Activated CD8-positive, alpha-beta T cell treated with anti-CD3 and anti-CD28 coated beads for 36 hours (primary cell): Measurements from ENCODE around the gene ZDHHC24. TPM values are rescaled to one million over a fixed set of nuclear protein-coding genes. Genes with fewer than 3 reads are reported as not detected.

Experiments used
- ATAC-seq: fragments of 200-7000 bp; cut with Tn5 transposase; one replicate; pipeline ENCODE4 v1.10.0; 2021; ENCODE audit warnings: mild to moderate bottlenecking, moderate library complexity
- CTCF ChIA-PET: fragments of 350-600 bp; sonication (Branson Sonifier 250); formaldehyde crosslinking; loops from one replicate; lab custom pipeline; 2021; ENCODE audit warnings: antibody characterized with exemption; lab: Charles Lee
- POLR2A ChIA-PET: fragments of 350-600 bp; sonication (Branson Sonifier 250); formaldehyde crosslinking; loops from one replicate; lab custom pipeline; 2021; ENCODE audit warnings: antibody characterized with exemption; lab: Charles Lee
- DNase-seq: peaks from one replicate; pipeline ENCODE4 v3.0.0-alpha.2; 2020
- H3K27ac Mint-ChIP-seq: one replicate; pipeline ENCODE4 v1.8.0; 2021; ENCODE audit warnings: mild to moderate bottlenecking, mixed read lengths
- H3K27me3 Mint-ChIP-seq: one replicate; pipeline ENCODE4 v1.8.0; 2021; ENCODE audit warnings: mixed read lengths
- H3K36me3 Mint-ChIP-seq: one replicate; pipeline ENCODE4 v1.8.0; 2021; ENCODE audit warnings: low read depth, mixed read lengths
- H3K4me1 Mint-ChIP-seq: one replicate; pipeline ENCODE4 v1.8.0; 2021; ENCODE audit warnings: low read depth, mixed read lengths
- H3K4me3 Mint-ChIP-seq: one replicate; pipeline ENCODE4 v1.8.0; 2021; ENCODE audit warnings: mild to moderate bottlenecking, moderate library complexity, mixed read lengths
- H3K9me3 Mint-ChIP-seq: one replicate; pipeline ENCODE4 v1.8.0; 2021; ENCODE audit warnings: mixed read lengths
- intact Hi-C: fragments of 100-400 bp; cut with micrococcal nuclease; formaldehyde crosslinking; loops from one replicate; pipeline ENCODE4 v1.10.0; 2022
- total RNA-seq, 2 experiments: library from RNA; stranded (reverse); gene quantifications; one replicate each; pipeline ENCODE4 v1.2.3, GENCODE V29; 2021
- TF ChIP-seq, protein P1 (sequence below): fragments of 200-600 bp; IDR thresholded peaks from one replicate; pipeline ENCODE4 v1.8.0; 2022; ENCODE audit warnings: antibody characterized with exemption, mild to moderate bottlenecking

The ZDHHC24 gene
- total RNA-seq, 2 experiments from 2014 or later, result 13.2 to 14.0 TPM

DNA sequence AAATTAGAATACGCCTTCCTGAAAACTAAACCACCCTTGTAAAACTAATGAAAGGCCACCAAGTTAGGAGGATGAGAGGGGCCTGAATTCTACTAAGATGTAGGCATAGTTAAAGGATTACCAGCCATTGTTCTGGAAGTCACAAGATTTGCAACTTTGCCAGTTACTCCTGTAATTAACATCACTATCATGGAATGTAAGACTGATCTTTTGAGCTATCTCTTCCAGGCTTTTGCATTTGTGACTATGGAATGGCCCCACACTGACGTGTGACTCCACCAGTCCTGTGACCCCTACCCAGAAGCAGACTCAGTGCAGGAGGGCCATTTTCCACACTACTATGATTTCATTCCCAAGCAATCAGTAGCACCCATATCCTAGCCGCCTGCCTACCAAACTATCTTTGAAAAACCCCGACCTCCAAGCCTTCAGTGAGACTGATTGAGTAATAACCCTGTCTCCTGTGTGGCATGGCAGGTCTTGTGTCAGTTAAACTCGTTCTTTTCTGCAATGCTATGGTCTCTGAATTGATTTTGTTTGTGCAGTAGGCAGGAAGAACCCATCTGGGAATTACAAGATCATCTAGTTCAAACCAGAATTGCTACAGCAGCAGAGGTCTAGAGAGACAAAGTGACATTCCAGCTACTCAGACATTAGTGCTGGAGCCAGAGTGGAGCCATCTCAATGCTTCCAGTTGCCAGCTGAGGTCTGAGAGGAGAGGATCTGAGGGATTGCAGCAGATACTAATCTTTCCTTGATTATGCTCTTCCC lies 24.4 kb upstream of the ZDHHC24 start:
- H3K36me3 Mint-ChIP-seq, result no peaks in the 10 kb centered on the region
- TF ChIP-seq, protein P1, sequence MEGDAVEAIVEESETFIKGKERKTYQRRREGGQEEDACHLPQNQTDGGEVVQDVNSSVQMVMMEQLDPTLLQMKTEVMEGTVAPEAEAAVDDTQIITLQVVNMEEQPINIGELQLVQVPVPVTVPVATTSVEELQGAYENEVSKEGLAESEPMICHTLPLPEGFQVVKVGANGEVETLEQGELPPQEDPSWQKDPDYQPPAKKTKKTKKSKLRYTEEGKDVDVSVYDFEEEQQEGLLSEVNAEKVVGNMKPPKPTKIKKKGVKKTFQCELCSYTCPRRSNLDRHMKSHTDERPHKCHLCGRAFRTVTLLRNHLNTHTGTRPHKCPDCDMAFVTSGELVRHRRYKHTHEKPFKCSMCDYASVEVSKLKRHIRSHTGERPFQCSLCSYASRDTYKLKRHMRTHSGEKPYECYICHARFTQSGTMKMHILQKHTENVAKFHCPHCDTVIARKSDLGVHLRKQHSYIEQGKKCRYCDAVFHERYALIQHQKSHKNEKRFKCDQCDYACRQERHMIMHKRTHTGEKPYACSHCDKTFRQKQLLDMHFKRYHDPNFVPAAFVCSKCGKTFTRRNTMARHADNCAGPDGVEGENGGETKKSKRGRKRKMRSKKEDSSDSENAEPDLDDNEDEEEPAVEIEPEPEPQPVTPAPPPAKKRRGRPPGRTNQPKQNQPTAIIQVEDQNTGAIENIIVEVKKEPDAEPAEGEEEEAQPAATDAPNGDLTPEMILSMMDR, result no peak
- peaks cover 2% of the 10 kb centered on the region for H3K4me1 Mint-ChIP-seq
- ChIA-PET CTCF (interaction anchor here (2.0 to 4.8 kb wide), 4 partner anchors 9 to 181 kb away, joined by 4 to 22 read pairs (median 14); partner anchors contain the start of genes CCDC87, CCS and RBM4B), POLR2A (interaction anchor here (0.8 to 1.2 kb wide), 2 partner anchors 22 to 100 kb away, joined by 3 to 5 read pairs; partner anchors contain the start of gene CCDC87)
- no peak for ATAC-seq
- no peaks in the 10 kb centered on the region for H3K9me3 Mint-ChIP-seq
- H3K27me3 Mint-ChIP-seq, result no peaks in the 10 kb centered on the region
- H3K4me3 Mint-ChIP-seq, result peak overlapping the region; percentile 12
- H3K27ac Mint-ChIP-seq, result no peak overlapping the region
- DNase-seq, result no peak
- intact Hi-C loops, result no loop called here

DNA sequence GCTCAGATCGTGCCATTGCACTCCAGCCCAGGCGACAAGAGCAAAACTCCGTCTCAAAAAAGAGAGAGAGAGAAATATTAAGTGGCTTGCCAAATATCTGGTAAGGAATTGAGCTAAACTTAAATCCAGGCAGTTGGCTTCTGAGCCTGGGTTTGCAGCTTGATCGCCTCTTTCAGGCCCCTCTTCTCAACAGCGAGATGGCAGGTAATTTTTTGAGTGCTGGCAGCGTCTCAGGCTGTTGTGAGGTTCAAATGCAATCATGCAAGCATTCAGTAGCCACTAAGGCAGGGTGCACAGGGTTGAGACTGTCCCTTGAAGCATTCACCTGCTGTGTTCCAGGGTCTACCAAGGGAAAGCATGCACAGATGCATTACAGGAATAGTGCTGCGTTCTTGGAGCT lies 23.2 kb upstream of the ZDHHC24 start:
- no peak overlapping the region for H3K4me3 Mint-ChIP-seq
- H3K27ac Mint-ChIP-seq, result no peak overlapping the region
- CTCF ChIA-PET, result interaction anchor here (1.4 to 4.8 kb wide), 5 partner anchors 10 to 180 kb away, joined by 3 to 22 read pairs (median 13); partner anchors contain the start of genes CCDC87, CCS and RBM4B
- H3K4me1 Mint-ChIP-seq, result peaks cover 2% of the 10 kb centered on the region
- no peaks in the 10 kb centered on the region for H3K9me3 Mint-ChIP-seq
- no peaks in the 10 kb centered on the region for H3K36me3 Mint-ChIP-seq
- H3K27me3 Mint-ChIP-seq, result no peaks in the 10 kb centered on the region
- TF ChIP-seq, protein P1, result no peak
- no peak for ATAC-seq
- no peak for DNase-seq
- intact Hi-C loops, result no loop called here
- POLR2A ChIA-PET, result interaction anchor here (0.8 to 2.1 kb wide), 5 partner anchors 23 to 96 kb away, joined by 3 to 6 read pairs (median 3); partner anchors contain the start of gene CCDC87

DNA sequence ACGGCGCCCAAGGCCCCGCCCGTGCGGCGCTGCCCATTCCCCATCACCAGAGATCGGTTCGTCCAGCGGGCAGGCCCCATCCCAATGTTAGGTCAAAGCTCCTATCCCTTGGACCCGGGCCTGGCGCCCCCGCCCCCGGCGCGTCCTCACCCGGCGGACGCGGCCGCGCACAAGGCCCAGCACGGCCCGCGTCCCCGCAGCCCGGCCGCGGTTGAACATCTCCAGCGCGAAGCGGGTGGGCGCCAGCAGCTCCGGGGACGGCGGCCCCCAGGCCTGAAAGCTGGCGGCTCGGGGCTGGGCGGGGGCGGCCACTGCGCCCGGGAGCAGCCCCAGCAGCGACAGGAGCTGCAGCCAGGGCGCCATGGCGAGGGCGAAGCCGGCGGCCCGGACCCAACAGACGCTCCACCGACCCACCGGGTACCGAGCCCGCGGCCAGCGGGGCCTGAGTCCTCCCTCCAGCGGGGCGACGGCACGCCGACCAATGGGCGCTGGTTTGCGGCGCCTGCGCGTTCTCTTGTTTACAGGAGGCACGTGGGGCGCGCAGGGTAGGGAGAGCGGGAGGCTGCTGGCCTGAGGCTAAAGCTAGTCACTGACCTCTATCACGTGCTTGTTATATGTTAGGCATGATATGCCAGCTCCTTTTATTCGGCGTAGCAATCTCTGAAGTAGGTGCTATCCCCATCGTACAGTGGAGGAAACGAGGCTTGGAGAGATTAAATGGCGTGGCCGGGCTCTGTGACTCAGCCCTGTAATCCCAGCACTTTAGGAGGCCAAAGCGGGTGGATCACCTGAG lies 22.5 kb upstream of the ZDHHC24 start, which contains the start of gene CTSF:
TSS of gene CTSF (minus strand) at position 483 of the 793 bp plus-strand sequence. CDS start at position 363, 120 bp downstream.
- POLR2A ChIA-PET, result interaction anchor here (0.8 to 2.1 kb wide), 7 partner anchors 14 to 97 kb away, joined by 3 to 6 read pairs (median 3); partner anchors contain the start of gene DPP3
- peak; percentile 73 for DNase-seq
- peak; percentile 92 for ATAC-seq
- H3K27ac Mint-ChIP-seq, result no peak within 1 kb of the TSS
- no peaks in the 10 kb centered on the region for H3K27me3 Mint-ChIP-seq
- H3K4me1 Mint-ChIP-seq, result peaks cover 2% of the 10 kb centered on the region
- intact Hi-C loops, result no loop called here
- TF ChIP-seq, protein P1, result no peak
- H3K9me3 Mint-ChIP-seq, result no peaks in the 10 kb centered on the region
- CTCF ChIA-PET, result interaction anchor here (1.0 to 4.8 kb wide), 8 partner anchors 10 to 265 kb away, joined by 3 to 22 read pairs (median 4); partner anchors contain the start of genes CCDC87, CCS and RBM4B
- peak within 1 kb of the TSS; percentile 70 for H3K4me3 Mint-ChIP-seq
- H3K36me3 Mint-ChIP-seq, result no peaks in the 10 kb centered on the region

DNA sequence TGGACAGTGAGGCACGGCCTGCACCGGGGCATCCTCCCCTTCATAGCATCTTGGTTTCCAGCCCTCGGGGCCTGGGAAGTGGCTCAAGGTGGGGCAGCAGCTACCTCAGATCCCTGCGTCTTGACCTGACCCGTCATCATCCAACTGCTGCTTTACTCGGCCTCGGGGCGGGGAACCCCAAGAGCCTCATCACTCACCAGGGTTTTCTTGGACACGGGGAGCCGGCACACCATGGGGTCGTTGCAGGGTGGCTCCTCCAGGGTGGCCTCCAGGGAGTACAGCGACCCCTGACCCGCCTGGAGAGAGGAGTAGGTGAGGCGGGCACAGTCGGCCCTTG lies 21.9 kb upstream of the ZDHHC24 start:
- H3K36me3 Mint-ChIP-seq, result no peaks in the 10 kb centered on the region
- H3K27ac Mint-ChIP-seq, result no peak overlapping the region
- H3K4me1 Mint-ChIP-seq, result peaks cover 2% of the 10 kb centered on the region
- TF ChIP-seq, protein P1, result no peak
- ATAC-seq (no peak), DNase-seq (no peak)
- H3K27me3 Mint-ChIP-seq, result no peaks in the 10 kb centered on the region
- ChIA-PET POLR2A (interaction anchor here (1.0 to 2.1 kb wide), 4 partner anchors 13 to 88 kb away, joined by 3 to 6 read pairs (median 4); partner anchors contain the start of gene DPP3), CTCF (interaction anchor here (1.0 to 4.8 kb wide), 6 partner anchors 11 to 265 kb away, joined by 3 to 22 read pairs (median 8); partner anchors contain the start of genes CCDC87, CCS and RBM4B)
- H3K9me3 Mint-ChIP-seq, result no peaks in the 10 kb centered on the region
- intact Hi-C loops, result no loop called here
- H3K4me3 Mint-ChIP-seq, result peak overlapping the region; percentile 49
